K562 (cell line): ENCODE results near the gene CCAR1. TPM values are rescaled to one million over a fixed set of nuclear protein-coding genes. Genes with fewer than 3 reads are reported as not detected.

Source experiments
- POLR3G ChIP-seq: IDR thresholded peaks from 2 replicates; pipeline ENCODE4 v1.6.1; 2011; ENCODE audit not compliant: insufficient read length, insufficient replicate concordance; ENCODE audit errors: extremely low read depth
- ZNF384 ChIP-seq: IDR thresholded peaks from 2 replicates; pipeline ENCODE4 v1.6.1; 2012; ENCODE audit warnings: low read depth, low read length, improper control_type of control experiment
- polyA plus RNA-seq, 8 experiments: library from polyadenylated mRNA; depleted of rRNA in 4 of 8; stranded (reverse) in 5 of 8; unstranded in 3 of 8; fragments of >200 nt; fragmentation: Nextera tagmentation in 2 of 8; fragmentation: Illumina TruSeq in 1 of 8; extraction: Ambion mirVana in 2 of 8; extraction: Trizol in 1 of 8; gene quantifications; 2 replicates each; pipeline versions ENCODE4 v1.2.1 to v1.2.3, GENCODE V29; 2011 to 2014; ENCODE audit warnings: inconsistent platforms in 1 of 8, missing spikeins in 1 of 8
- total RNA-seq, 7 experiments: library from RNA; depleted of rRNA in 6 of 7; stranded (reverse); fragments of >200 nt in 6 of 7; fragmentation: Illumina TruSeq in 2 of 7; extraction: Trizol in 2 of 7; gene quantifications; 2 replicates each; pipeline versions ENCODE4 v1.2.1 to v1.2.3, GENCODE V29; 2011 to 2021; ENCODE audit warnings: low replicate concordance in 1 of 7
- TF ChIP-seq, protein P1 (sequence below), 2 experiments: fragments of 450-650 bp; formaldehyde crosslinking in 1 of 2; IDR thresholded peaks; 2 replicates each; pipeline versions ENCODE4 v1.4.0 to v1.6.1; 2014 to 2020; ENCODE audit warnings: mild to moderate bottlenecking in 2 of 2, borderline replicate concordance in 1 of 2, low read depth in 1 of 2

The CCAR1 gene
- total and polyA plus RNA-seq, 9 of the 15 experiments (the other 6 are each of a cell fraction or from before 2014, with no cell fraction given), result 44.8 to 173 (median 111) TPM

DNA sequence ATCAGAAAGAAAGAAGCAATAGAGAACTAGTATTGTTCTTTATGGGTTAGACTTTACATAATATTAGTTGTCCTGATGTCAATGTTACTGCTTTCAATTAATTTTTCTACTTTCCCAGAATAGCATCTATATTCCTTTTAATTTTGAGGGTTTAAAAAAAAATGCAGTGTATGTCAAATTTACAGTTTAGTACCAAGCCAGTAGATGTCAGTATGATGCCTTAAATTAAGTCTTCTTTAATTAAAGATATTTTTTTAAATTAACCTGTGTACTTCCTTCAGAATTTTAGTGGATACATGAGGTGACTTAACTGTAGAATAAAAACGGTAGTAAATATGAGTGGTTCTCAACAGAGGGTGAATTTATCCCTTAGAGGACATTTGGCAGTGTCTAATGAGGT lies 71.1 kb downstream of the CCAR1 start (continued):
- TF ChIP-seq, protein P1, sequence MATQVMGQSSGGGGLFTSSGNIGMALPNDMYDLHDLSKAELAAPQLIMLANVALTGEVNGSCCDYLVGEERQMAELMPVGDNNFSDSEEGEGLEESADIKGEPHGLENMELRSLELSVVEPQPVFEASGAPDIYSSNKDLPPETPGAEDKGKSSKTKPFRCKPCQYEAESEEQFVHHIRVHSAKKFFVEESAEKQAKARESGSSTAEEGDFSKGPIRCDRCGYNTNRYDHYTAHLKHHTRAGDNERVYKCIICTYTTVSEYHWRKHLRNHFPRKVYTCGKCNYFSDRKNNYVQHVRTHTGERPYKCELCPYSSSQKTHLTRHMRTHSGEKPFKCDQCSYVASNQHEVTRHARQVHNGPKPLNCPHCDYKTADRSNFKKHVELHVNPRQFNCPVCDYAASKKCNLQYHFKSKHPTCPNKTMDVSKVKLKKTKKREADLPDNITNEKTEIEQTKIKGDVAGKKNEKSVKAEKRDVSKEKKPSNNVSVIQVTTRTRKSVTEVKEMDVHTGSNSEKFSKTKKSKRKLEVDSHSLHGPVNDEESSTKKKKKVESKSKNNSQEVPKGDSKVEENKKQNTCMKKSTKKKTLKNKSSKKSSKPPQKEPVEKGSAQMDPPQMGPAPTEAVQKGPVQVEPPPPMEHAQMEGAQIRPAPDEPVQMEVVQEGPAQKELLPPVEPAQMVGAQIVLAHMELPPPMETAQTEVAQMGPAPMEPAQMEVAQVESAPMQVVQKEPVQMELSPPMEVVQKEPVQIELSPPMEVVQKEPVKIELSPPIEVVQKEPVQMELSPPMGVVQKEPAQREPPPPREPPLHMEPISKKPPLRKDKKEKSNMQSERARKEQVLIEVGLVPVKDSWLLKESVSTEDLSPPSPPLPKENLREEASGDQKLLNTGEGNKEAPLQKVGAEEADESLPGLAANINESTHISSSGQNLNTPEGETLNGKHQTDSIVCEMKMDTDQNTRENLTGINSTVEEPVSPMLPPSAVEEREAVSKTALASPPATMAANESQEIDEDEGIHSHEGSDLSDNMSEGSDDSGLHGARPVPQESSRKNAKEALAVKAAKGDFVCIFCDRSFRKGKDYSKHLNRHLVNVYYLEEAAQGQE (IDR thresholded peaks at IDR 0.05; ENCODE audit: borderline replicate concordance), result peak; percentile 29; the same call in 1 of the 2 replicates
- TF ChIP-seq, protein P1 (CRISPR knock-in tag; IDR thresholded peaks at IDR 0.05; ENCODE audit: low read depth), result no peak
- TF ChIP-seq POLR3G (no peak), ZNF384 (peak; percentile 48; the same call in 1 of the 2 replicates)
